ENCODE measurements around the gene EYA2. TPM values are rescaled to one million over a fixed set of nuclear protein-coding genes. Genes with fewer than 3 reads are reported as not detected.

The EYA2 gene
- total and polyA plus RNA-seq, 2 donors (not counting 3 experiments of a cell fraction or from before 2014, with no cell fraction given), result not detected

DNA sequence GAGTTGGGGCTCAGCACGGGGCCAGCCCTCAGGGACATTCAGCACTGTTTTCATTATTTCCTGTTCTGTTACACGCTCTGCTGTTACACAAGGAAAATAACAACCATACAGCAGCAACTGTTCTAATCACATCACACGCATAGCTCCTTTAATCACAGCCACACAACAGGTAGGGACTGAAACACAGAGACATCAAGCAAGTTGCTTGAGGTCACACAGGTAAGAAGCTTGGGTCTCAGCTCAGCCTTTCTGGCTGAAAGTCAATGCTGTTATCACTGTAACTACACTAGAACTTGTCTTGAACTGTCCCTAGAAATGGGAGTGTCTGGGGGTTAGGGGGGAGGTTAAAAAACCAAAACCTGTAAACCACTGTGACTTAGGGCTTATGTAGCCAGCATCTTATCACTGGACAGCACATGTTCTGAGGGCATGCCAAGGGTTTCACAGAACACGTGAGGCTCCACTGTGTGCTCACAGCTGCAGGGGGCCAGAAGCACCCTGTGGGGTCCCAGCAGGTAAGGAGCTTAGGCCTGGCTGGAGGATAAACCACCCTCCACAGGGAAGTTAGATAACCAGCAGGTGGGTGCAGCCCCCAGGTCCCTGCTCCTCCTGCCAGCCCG, 146.0 kb downstream of the EYA2 start:
- H3K4me3 ChIP-seq (replicated peaks in 1 of 3; ENCODE audit: insufficient read depth in 1 of 3, low read depth in 1 of 3, low read length in 3 of 3), result no peak overlapping the region
- H3K9me1 ChIP-seq (replicated peaks; ENCODE audit: control insufficient read depth, extremely low read depth, insufficient read depth, low read length), result no peaks in the 10 kb centered on the region
- H4K20me1 ChIP-seq (replicated peaks; ENCODE audit: control insufficient read depth, extremely low read depth, insufficient read depth, low read length), result no peaks in the 10 kb centered on the region
- H3K4me2 ChIP-seq (ENCODE audit: insufficient read depth, low read length), result no peak overlapping the region
- H3K27ac ChIP-seq (ENCODE audit: insufficient read depth, low read depth, low read length), result no peak overlapping the region
- H3K79me2 ChIP-seq (ENCODE audit: control insufficient read depth, insufficient read depth, low read length), result no peaks in the 10 kb centered on the region
- BruUV-seq (replicated peaks), result no TSS peak
- TF ChIP-seq MYC (IDR thresholded peaks at IDR 0.05; ENCODE audit: low read depth, low read length), result no peak
- TF ChIP-seq FOS (IDR thresholded peaks at IDR 0.05; ENCODE audit: borderline replicate concordance, insufficient read depth, low read length), result no peak
- TF ChIP-seq POLR2A (IDR thresholded peaks at IDR 0.05; ENCODE audit: low read depth, low read length), result no peak
- TF ChIP-seq JUN (IDR thresholded peaks at IDR 0.05; ENCODE audit: borderline replicate concordance, insufficient read depth, insufficient read length, low read depth), result no peak
- TF ChIP-seq, protein P1, sequence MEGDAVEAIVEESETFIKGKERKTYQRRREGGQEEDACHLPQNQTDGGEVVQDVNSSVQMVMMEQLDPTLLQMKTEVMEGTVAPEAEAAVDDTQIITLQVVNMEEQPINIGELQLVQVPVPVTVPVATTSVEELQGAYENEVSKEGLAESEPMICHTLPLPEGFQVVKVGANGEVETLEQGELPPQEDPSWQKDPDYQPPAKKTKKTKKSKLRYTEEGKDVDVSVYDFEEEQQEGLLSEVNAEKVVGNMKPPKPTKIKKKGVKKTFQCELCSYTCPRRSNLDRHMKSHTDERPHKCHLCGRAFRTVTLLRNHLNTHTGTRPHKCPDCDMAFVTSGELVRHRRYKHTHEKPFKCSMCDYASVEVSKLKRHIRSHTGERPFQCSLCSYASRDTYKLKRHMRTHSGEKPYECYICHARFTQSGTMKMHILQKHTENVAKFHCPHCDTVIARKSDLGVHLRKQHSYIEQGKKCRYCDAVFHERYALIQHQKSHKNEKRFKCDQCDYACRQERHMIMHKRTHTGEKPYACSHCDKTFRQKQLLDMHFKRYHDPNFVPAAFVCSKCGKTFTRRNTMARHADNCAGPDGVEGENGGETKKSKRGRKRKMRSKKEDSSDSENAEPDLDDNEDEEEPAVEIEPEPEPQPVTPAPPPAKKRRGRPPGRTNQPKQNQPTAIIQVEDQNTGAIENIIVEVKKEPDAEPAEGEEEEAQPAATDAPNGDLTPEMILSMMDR (IDR thresholded peaks at IDR 0.05; ENCODE audit: extremely low read depth in 1 of 2, insufficient read depth in 1 of 2, low read depth in 1 of 2, low read length in 2 of 2), result no peak
- TF ChIP-seq GATA2 (IDR thresholded peaks at IDR 0.05; ENCODE audit: insufficient read depth, insufficient read length, low read depth, low read length), result no peak
- TF ChIP-seq MAX (IDR thresholded peaks at IDR 0.05; ENCODE audit: insufficient read depth, insufficient read length), result no peak
- no peak for TF ChIP-seq EZH2 (IDR thresholded peaks at IDR 0.05; ENCODE audit: borderline replicate concordance, low read depth, low read length, severe bottlenecking)
- no peak for TF ChIP-seq POLR2AphosphoS5 (IDR thresholded peaks at IDR 0.05; ENCODE audit: insufficient read depth, low read depth, low read length)
- no peaks in the 10 kb centered on the region for H3K9me3 ChIP-seq (replicated peaks; ENCODE audit: control insufficient read depth, insufficient read depth, low read length)
- intact Hi-C loops (cut with micrococcal nuclease) (no loop called here), dilution Hi-C loops (cut with MboI; ENCODE audit: extremely low pct_ligation_motif_present, low sequenced_read_pairs) (no loop called here)
- no peak for DNase-seq (ENCODE audit: low read depth, low spot score)
- no peaks in the 10 kb centered on the region for H3K27me3 ChIP-seq (ENCODE audit: control insufficient read depth in 2 of 2, insufficient read depth in 2 of 2, low read length in 2 of 2)
- ChIA-PET POLR2A (no interaction called here), CTCF (no interaction called here)
- H3K36me3 ChIP-seq (ENCODE audit: control insufficient read depth in 2 of 2, extremely low read depth in 1 of 2, insufficient read depth in 2 of 2, low read length in 2 of 2), result no peaks in the 10 kb centered on the region
- no peak for FAIRE-seq
- no peak overlapping the region for H2AFZ ChIP-seq (ENCODE audit: low read depth, low read length)
- no peaks in the 10 kb centered on the region for H3K4me1 ChIP-seq (ENCODE audit: control insufficient read depth, extremely low read depth, insufficient read depth, low read length)
- H3K9ac ChIP-seq (replicated peaks; ENCODE audit: extremely low read depth, insufficient read depth, low read length), result no peak overlapping the region

Data from endothelial cell of umbilical vein (primary cell).